Measurements from ENCODE around the gene ZNF746. TPM values are rescaled to one million over a fixed set of nuclear protein-coding genes. Genes with fewer than 3 reads are reported as not detected.

Gene ZNF746
- total and polyA plus RNA-seq, 9 of the 15 experiments (the other 6 are each of a cell fraction or from before 2014, with no cell fraction given) = 1.7 to 31.6 (median 13.3) TPM

DNA sequence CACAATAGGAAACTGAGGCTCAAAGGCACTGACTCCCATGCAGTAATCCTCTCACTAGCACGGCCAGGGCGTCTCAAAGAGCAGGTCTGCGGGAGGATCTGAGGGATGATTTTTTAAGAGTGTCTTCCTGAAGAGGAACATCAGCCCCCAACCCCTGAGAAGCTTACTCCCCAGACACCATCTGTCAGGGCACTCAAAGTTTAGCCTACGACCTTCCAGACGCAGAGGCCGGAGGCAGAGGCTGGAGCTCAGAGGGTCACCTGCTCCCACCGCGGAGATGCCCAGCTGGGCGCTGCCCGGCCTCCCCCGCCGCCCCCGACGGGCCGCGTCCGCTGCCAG, 38.4 kb downstream of the ZNF746 start:
- no peak for TF ChIP-seq ZNF586 (CRISPR knock-in tag; conservative IDR thresholded peaks at IDR 0.05)
- no peak for TF ChIP-seq JUN (IDR thresholded peaks at IDR 0.05; ENCODE audit: borderline replicate concordance, low read depth, low read length)
- TF ChIP-seq JUN (CRISPR knock-in tag; IDR thresholded peaks at IDR 0.05; ENCODE audit: borderline replicate concordance) = peak; percentile 70; the same call in 1 of the 2 replicates
- no peak for TF ChIP-seq ZBTB1 (CRISPR knock-in tag; IDR thresholded peaks at IDR 0.05; ENCODE audit: borderline replicate concordance, low read depth)
- ChIA-PET POLR2A (interaction anchor here (0.5 to 3.6 kb wide), 5 partner anchors 15 to 177 kb away, joined by 3 to 28 read pairs (median 3); no protein-coding TSS in a partner anchor), CTCF (ENCODE audit: low intra/inter-chr PET ratio) (interaction anchor here (0.6 kb wide), 1 partner anchor 96 kb away, joined by 3 read pairs; no protein-coding TSS in a partner anchor)
- H3K9ac ChIP-seq (ENCODE audit: insufficient read depth in 1 of 2, low read depth in 2 of 2, low read length in 2 of 2) = peak overlapping the region; percentile 62 to 95
- H3K36me3 ChIP-seq (ENCODE audit: control insufficient read depth, insufficient read depth, low read length) = peaks cover 37% of the 10 kb centered on the region; the same call in 2 of the 3 replicates
- H4K20me1 ChIP-seq (replicated peaks; ENCODE audit: control insufficient read depth, insufficient read depth, low read length) = no peaks in the 10 kb centered on the region
- ATAC-seq (no peak), DNase-seq (ENCODE audit: extremely low read depth in 1 of 4, low spot score in 3 of 4) (peak in 2 of 4 experiments; percentile 27 to 34), FAIRE-seq (peak; percentile 51)
- 59% methylated on average over 10 of the region's 17 CpGs for WGBS (ENCODE audit: insufficient coverage, low coverage, missing lambda C conversion rate)
- intact Hi-C loops (cut with micrococcal nuclease) (no loop called here), in situ Hi-C loops (cut with MboI) (no loop called here)
- H3K9me3 ChIP-seq (replicated peaks; ENCODE audit: control insufficient read depth, insufficient read depth, low read depth, low read length) = no peaks in the 10 kb centered on the region
- peak overlapping the region; percentile 64 for H3K4me3 ChIP-seq
- H3K27me3 ChIP-seq (ENCODE audit: control insufficient read depth in 2 of 2, insufficient read depth in 2 of 2, low read length in 2 of 2) = no peaks in the 10 kb centered on the region
- peak overlapping the region; percentile 70 for H3K4me2 ChIP-seq (ENCODE audit: insufficient read depth, low read length)
- H2AFZ ChIP-seq (ENCODE audit: low read depth, low read length) = peak overlapping the region; percentile 77
- H3K9me1 ChIP-seq (ENCODE audit: control insufficient read depth, insufficient read depth, low read length) = no peaks in the 10 kb centered on the region
- peak overlapping the region; percentile 66; the same call in 1 of the 3 replicates for H3K27ac ChIP-seq (ENCODE audit: extremely low read depth, low read depth, low read length)
- H3K4me1 ChIP-seq (replicated peaks in 1 of 2; ENCODE audit: control insufficient read depth in 2 of 2, insufficient read depth in 2 of 2, low read length in 2 of 2) = peaks cover 17 to 20% of the 10 kb centered on the region in 2 experiments
- no TSS peak for BruUV-seq (replicated peaks)
- peaks cover 28% of the 10 kb centered on the region for H3K79me2 ChIP-seq (ENCODE audit: control insufficient read depth, insufficient read depth, low read length)

DNA sequence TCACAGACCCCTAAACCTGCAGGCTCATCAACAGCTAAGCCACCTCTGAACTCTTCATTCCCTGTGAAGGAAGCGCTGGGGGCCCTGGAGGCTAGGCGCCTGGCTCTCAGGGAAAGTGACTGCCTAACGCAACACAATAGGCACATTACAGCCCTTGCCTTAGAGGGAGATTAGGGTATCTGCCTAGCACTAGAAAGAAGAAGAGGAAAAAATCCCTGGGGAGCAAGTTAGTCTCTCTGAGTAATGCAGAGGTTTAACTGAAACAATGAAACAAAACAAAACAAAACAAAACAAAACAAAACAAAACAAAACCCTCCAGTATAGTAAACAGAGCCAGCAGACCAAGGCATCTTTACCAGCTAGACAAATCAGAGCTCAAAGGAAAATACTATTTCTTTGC, 39.4 kb downstream of the ZNF746 start:
- ATAC-seq (no peak), FAIRE-seq (peak; percentile 56), DNase-seq (ENCODE audit: extremely low read depth in 1 of 4, low spot score in 3 of 4) (peak in 1 of 4 experiments; percentile 27)
- Histone ChIP-seq H2AFZ (ENCODE audit: low read depth, low read length) (no peak overlapping the region), H3K4me1 (replicated peaks in 1 of 2; ENCODE audit: control insufficient read depth in 2 of 2, insufficient read depth in 2 of 2, low read length in 2 of 2) (peaks cover 17 to 20% of the 10 kb centered on the region in 2 experiments), H3K9me1 (ENCODE audit: control insufficient read depth, insufficient read depth, low read length) (no peaks in the 10 kb centered on the region), H3K36me3 (ENCODE audit: control insufficient read depth, insufficient read depth, low read length) (peaks cover 47% of the 10 kb centered on the region), H4K20me1 (replicated peaks; ENCODE audit: control insufficient read depth, insufficient read depth, low read length) (no peaks in the 10 kb centered on the region), H3K27ac (ENCODE audit: extremely low read depth, low read depth, low read length) (no peak overlapping the region), H3K79me2 (ENCODE audit: control insufficient read depth, insufficient read depth, low read length) (peaks cover 28% of the 10 kb centered on the region), H3K4me2 (ENCODE audit: insufficient read depth, low read length) (peak overlapping the region; percentile 70; the same call in 1 of the 2 replicates), H3K27me3 (ENCODE audit: control insufficient read depth in 2 of 2, insufficient read depth in 2 of 2, low read length in 2 of 2) (no peaks in the 10 kb centered on the region), H3K4me3 (peak overlapping the region; percentile 64; the same call in 1 of the 2 replicates), H3K9ac (ENCODE audit: insufficient read depth in 1 of 2, low read depth in 2 of 2, low read length in 2 of 2) (peak overlapping the region in 1 of 2 experiments; percentile 46; a peak in 1 of 4 replicates), H3K9me3 (replicated peaks; ENCODE audit: control insufficient read depth, insufficient read depth, low read depth, low read length) (no peaks in the 10 kb centered on the region)
- CTCF ChIA-PET (ENCODE audit: low intra/inter-chr PET ratio) = no interaction called here
- WGBS (ENCODE audit: insufficient coverage, low coverage, missing lambda C conversion rate) = 62% methylated on average over 3 of the region's 3 CpGs
- intact Hi-C loops (cut with micrococcal nuclease) (no loop called here), in situ Hi-C loops (cut with MboI) (no loop called here)
- BruUV-seq (replicated peaks) = no TSS peak
- POLR2A ChIA-PET = interaction anchor here (0.6 to 3.6 kb wide), 4 partner anchors 14 to 1341 kb away, joined by 3 to 28 read pairs (median 4); no protein-coding TSS in a partner anchor
- TF ChIP-seq CHCHD3 (CRISPR knock-in tag; IDR thresholded peaks at IDR 0.05) = no peak
- no peak for TF ChIP-seq TEAD2 (tag; IDR thresholded peaks at IDR 0.05)
- TF ChIP-seq PTRF (tag; IDR thresholded peaks at IDR 0.05) = no peak
- no peak for TF ChIP-seq ZNF695 (CRISPR knock-in tag; IDR thresholded peaks at IDR 0.05)
- TF ChIP-seq, protein P1, sequence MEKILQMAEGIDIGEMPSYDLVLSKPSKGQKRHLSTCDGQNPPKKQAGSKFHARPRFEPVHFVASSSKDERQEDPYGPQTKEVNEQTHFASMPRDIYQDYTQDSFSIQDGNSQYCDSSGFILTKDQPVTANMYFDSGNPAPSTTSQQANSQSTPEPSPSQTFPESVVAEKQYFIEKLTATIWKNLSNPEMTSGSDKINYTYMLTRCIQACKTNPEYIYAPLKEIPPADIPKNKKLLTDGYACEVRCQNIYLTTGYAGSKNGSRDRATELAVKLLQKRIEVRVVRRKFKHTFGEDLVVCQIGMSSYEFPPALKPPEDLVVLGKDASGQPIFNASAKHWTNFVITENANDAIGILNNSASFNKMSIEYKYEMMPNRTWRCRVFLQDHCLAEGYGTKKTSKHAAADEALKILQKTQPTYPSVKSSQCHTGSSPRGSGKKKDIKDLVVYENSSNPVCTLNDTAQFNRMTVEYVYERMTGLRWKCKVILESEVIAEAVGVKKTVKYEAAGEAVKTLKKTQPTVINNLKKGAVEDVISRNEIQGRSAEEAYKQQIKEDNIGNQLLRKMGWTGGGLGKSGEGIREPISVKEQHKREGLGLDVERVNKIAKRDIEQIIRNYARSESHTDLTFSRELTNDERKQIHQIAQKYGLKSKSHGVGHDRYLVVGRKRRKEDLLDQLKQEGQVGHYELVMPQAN (IDR thresholded peaks at IDR 0.05; ENCODE audit: borderline replicate concordance) = 0 out of 2 replicates have a peak, but pooled peaks have one; percentile 42
- no peak for TF ChIP-seq SIRT6 (IDR thresholded peaks at IDR 0.05; ENCODE audit: low read depth, low read length)
- no peak for TF ChIP-seq GTF2E2 (tag; IDR thresholded peaks at IDR 0.05)
- TF ChIP-seq, protein P2, sequence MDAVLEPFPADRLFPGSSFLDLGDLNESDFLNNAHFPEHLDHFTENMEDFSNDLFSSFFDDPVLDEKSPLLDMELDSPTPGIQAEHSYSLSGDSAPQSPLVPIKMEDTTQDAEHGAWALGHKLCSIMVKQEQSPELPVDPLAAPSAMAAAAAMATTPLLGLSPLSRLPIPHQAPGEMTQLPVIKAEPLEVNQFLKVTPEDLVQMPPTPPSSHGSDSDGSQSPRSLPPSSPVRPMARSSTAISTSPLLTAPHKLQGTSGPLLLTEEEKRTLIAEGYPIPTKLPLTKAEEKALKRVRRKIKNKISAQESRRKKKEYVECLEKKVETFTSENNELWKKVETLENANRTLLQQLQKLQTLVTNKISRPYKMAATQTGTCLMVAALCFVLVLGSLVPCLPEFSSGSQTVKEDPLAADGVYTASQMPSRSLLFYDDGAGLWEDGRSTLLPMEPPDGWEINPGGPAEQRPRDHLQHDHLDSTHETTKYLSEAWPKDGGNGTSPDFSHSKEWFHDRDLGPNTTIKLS (IDR thresholded peaks at IDR 0.05; ENCODE audit: borderline replicate concordance, low read depth) = no peak
- 0 out of 2 replicates have a peak, but pooled peaks have one; percentile 2 for TF ChIP-seq GABPB1 (CRISPR knock-in tag; IDR thresholded peaks at IDR 0.05)

All from K562 (cell line).